Ovary (tissue), 3 donors: Measurements from ENCODE around the gene PTGDR.

Experiments
- EP300 ChIP-seq: sonication (generic); formaldehyde crosslinking; IDR thresholded peaks from one replicate; pipeline ENCODE4 v1.6.1; 2017; ENCODE audit warnings: antibody characterized with exemption
- TF ChIP-seq, protein P1 (sequence below), 3 donors: fragments of 450-650 bp in 2 of 3; fragments of 200-600 bp in 1 of 3; IDR thresholded peaks; one replicate each; pipeline versions ENCODE4 v1.5.1 to v1.8.0; 2016 to 2022; ENCODE audit warnings: antibody characterized with exemption in 3 of 3, mild to moderate bottlenecking in 1 of 3
- donor health status: DM: no; HTN: no; CAD: no.

DNA sequence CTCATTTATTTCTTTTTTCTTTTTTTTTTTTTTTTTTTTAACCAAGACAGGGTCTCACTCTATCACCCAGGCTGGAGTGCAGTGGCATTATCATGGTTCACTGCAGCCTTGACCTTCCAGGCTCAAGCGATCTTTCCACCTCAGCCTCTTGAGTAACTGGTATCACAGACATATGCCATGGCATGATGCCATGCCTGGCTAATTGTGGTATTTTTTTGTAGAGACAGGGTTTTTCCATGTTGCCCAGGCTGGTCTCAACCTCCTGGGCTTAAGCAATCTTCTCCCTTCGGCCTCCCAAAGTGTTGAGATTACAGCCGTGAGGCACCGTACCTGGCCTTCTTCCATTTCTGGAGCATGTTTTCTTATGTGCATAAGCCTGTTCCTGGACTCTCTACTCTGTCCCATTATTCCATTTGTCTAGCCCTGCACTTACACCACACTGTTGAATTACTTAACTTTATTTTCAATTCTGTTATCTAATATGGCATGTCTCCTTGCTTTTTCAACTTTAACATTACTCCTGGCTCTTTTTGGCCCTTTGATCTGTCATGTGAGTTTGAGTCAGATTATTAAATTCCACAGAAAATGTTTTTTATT, 47.9 kb upstream of the PTGDR start:
- TF ChIP-seq, protein P1, sequence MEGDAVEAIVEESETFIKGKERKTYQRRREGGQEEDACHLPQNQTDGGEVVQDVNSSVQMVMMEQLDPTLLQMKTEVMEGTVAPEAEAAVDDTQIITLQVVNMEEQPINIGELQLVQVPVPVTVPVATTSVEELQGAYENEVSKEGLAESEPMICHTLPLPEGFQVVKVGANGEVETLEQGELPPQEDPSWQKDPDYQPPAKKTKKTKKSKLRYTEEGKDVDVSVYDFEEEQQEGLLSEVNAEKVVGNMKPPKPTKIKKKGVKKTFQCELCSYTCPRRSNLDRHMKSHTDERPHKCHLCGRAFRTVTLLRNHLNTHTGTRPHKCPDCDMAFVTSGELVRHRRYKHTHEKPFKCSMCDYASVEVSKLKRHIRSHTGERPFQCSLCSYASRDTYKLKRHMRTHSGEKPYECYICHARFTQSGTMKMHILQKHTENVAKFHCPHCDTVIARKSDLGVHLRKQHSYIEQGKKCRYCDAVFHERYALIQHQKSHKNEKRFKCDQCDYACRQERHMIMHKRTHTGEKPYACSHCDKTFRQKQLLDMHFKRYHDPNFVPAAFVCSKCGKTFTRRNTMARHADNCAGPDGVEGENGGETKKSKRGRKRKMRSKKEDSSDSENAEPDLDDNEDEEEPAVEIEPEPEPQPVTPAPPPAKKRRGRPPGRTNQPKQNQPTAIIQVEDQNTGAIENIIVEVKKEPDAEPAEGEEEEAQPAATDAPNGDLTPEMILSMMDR (IDR thresholded peaks at IDR 0.05) = no peak
- TF ChIP-seq EP300 = no peak
